GM12873 (cell line): ENCODE measurements around the gene PIEZO1.

Experiments used
- CTCF ChIP-seq: IDR thresholded peaks from 2 replicates; pipeline ENCODE4 v1.5.1; 2012; ENCODE audit warnings: low read depth, mild to moderate bottlenecking, moderate library complexity, low read length, control low read depth; ENCODE audit not compliant: insufficient read depth; ENCODE audit errors: missing control alignments

PIEZO1 gene

GRCh38 chr16:88790312-88791211 lies 5.5 kb upstream of the PIEZO1 start:
- TF ChIP-seq CTCF, result no peak

- no peak for TF ChIP-seq CTCF
Observed at GRCh38 chr16:88789594-88789993, 4.6 kb upstream of the PIEZO1 start.

- TF ChIP-seq CTCF, result no peak
Observed at GRCh38 chr16:88787579-88788314, 2.7 kb upstream of the PIEZO1 start.

- no peak for TF ChIP-seq CTCF
Observed at GRCh38 chr16:88784856-88785105, 239 bp downstream of the PIEZO1 start.

GRCh38 chr16:88784074-88784855 lies 755 bp downstream of the PIEZO1 start:
- TF ChIP-seq CTCF, result peak; percentile 58

GRCh38 chr16:88783391-88784073 lies 1.5 kb downstream of the PIEZO1 start:
- no peak for TF ChIP-seq CTCF
